GM19324 (cell line): ENCODE data around the gene HMSD.

Experiments used
- ATAC-seq: cut with Tn5 transposase; IDR thresholded peaks from one replicate; pipeline ENCODE4 v1.9.1; 2021; ENCODE audit warnings: mild to moderate bottlenecking, moderate library complexity; ENCODE audit not compliant: unreplicated experiment, low FRiP score

Gene HMSD

GRCh38 chr18:63986885-63987284 lies 37.8 kb downstream of the HMSD start:
- ATAC-seq, result no peak

GRCh38 chr18:63987743-63988142 lies 38.6 kb downstream of the HMSD start:
- no peak for ATAC-seq

- ATAC-seq, result no peak
Observed at GRCh38 chr18:63992751-63993150, 43.6 kb downstream of the HMSD start.

- no peak for ATAC-seq
Observed at GRCh38 chr18:63994783-63995399, 45.8 kb downstream of the HMSD start.

GRCh38 chr18:63997041-63997440 lies 47.9 kb downstream of the HMSD start:
- no peak for ATAC-seq

GRCh38 chr18:63997606-63998005 lies 48.5 kb downstream of the HMSD start:
- no peak for ATAC-seq

- ATAC-seq, result no peak
Observed at GRCh38 chr18:63999871-64000270, 50.8 kb downstream of the HMSD start.

- no peak for ATAC-seq
Observed at GRCh38 chr18:64002581-64002980, 53.5 kb downstream of the HMSD start.

GRCh38 chr18:64009305-64009704 lies 60.2 kb downstream of the HMSD start:
- no peak for ATAC-seq
